Dermis blood vessel endothelial cell (primary cell): Measurements from ENCODE around the gene TNFAIP8L1. TPM values are rescaled to one million over a fixed set of nuclear protein-coding genes. Genes with fewer than 3 reads are reported as not detected.

Experiments used
- DNase-seq: peaks from one replicate; pipeline ENCODE4 v3.0.0; 2010
- total RNA-seq: library from RNA; depleted of rRNA; stranded (reverse); fragments of >200 nt; gene quantifications from 2 replicates; pipeline ENCODE4 v1.2.3, GENCODE V29; 2014

Gene TNFAIP8L1
- total RNA-seq, 1 donor from 2014 or later = 70.1 TPM

DNA sequence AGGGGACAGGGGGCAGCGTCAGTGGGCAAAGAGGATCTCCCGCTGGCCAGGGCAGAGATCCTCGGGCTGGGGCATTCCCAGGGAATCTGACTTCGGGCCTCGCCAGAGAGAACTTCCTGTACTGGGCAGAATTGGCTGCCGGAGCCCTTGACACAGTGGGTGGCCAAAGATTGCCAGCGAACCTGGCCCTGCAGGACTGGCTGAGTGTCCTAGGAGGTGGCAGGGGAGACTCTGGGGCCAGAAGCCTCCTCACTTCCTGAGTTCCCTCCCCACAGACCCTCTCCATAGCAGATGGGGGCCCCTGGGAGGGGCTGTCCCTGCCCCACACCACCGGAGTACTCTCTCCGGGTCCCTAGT, 65.0 kb downstream of the TNFAIP8L1 start:
- DNase-seq = no peak

Other genes with a start within 250 kb of the TNFAIP8L1 start
- gene SH3GL1, start 239.0 kb upstream of the TNFAIP8L1 start, total RNA-seq = 38.6 and 102 TPM in 2 replicates
- gene CHAF1A, start 236.9 kb upstream of the TNFAIP8L1 start, total RNA-seq = 8.7 and 19.5 TPM in 2 replicates
- gene UBXN6, start 181.7 kb upstream of the TNFAIP8L1 start, total RNA-seq = 80.7 and 96.5 TPM in 2 replicates
- gene HDGFL2, start 167.2 kb upstream of the TNFAIP8L1 start, total RNA-seq = 49.7 and 65.1 TPM in 2 replicates
- 1.1 and 1.5 TPM in 2 replicates for gene PLIN4, start 121.0 kb upstream of the TNFAIP8L1 start, total RNA-seq
- 4.7 and 11.7 TPM in 2 replicates for gene PLIN5, start 104.3 kb upstream of the TNFAIP8L1 start, total RNA-seq
- gene LRG1, start 99.5 kb upstream of the TNFAIP8L1 start, total RNA-seq = 1.2 and 1.6 TPM in 2 replicates
- 143 and 209 TPM in 2 replicates for gene SEMA6B, start 79.8 kb upstream of the TNFAIP8L1 start, total RNA-seq
- 140 and 183 TPM in 2 replicates for gene MYDGF, start 30.8 kb downstream of the TNFAIP8L1 start, total RNA-seq
- 42.9 and 64.4 TPM in 2 replicates for gene DPP9, start 84.3 kb downstream of the TNFAIP8L1 start, total RNA-seq
- gene FEM1A, start 152.2 kb downstream of the TNFAIP8L1 start, total RNA-seq = 18.4 and 18.7 TPM in 2 replicates
- 4.9 and 7.7 TPM in 2 replicates for gene TICAM1, start 192.2 kb downstream of the TNFAIP8L1 start, total RNA-seq
- 111 and 167 TPM in 2 replicates for gene PLIN3, start 228.2 kb downstream of the TNFAIP8L1 start, total RNA-seq